ENCODE measurements around the gene C16orf95. TPM values are rescaled to one million over a fixed set of nuclear protein-coding genes. Genes with fewer than 3 reads are reported as not detected.

The C16orf95 gene
- total and polyA plus RNA-seq, 2 experiments from 2014 or later: 8.5 to 8.6 TPM

GRCh38 chr16:87316450-87316922 lies 706 bp downstream of the C16orf95 start:
- DNase-seq (ENCODE audit: low read depth in 1 of 2, low spot score in 1 of 2): no peak
- no peak for TF ChIP-seq CTCF (IDR thresholded peaks at IDR 0.05; ENCODE audit: low read depth, low read length)
- Histone ChIP-seq H3K4me1 (ENCODE audit: low read depth) (peaks cover 7% of the 10 kb centered on the region), H3K9me3 (ENCODE audit: low read depth) (no peaks in the 10 kb centered on the region), H3K36me3 (no peaks in the 10 kb centered on the region), H3K27me3 (no peaks in the 10 kb centered on the region), H3K27ac (peak overlapping the region; percentile 84), H3K4me3 (peak overlapping the region; percentile 79)

- no peak for DNase-seq (ENCODE audit: low read depth in 1 of 2, low spot score in 1 of 2)
- no peaks in the 10 kb centered on the region for H3K36me3 ChIP-seq
- TF ChIP-seq CTCF (IDR thresholded peaks at IDR 0.05; ENCODE audit: low read depth, low read length): no peak
- H3K4me3 ChIP-seq: no peak overlapping the region
- H3K4me1 ChIP-seq (ENCODE audit: low read depth): peaks cover 11% of the 10 kb centered on the region
- H3K27ac ChIP-seq: no peak overlapping the region
- H3K27me3 ChIP-seq: no peaks in the 10 kb centered on the region
- H3K9me3 ChIP-seq (ENCODE audit: low read depth): no peaks in the 10 kb centered on the region
Measured at GRCh38 chr16:87314990-87315420, 2.2 kb downstream of the C16orf95 start.

- Histone ChIP-seq H3K9me3 (ENCODE audit: low read depth) (no peaks in the 10 kb centered on the region), H3K36me3 (no peaks in the 10 kb centered on the region)
- TF ChIP-seq CTCF (IDR thresholded peaks at IDR 0.05; ENCODE audit: low read depth, low read length): no peak
Measured at GRCh38 chr16:87312008-87312407, 5.2 kb downstream of the C16orf95 start.

GRCh38 chr16:87311387-87311786 lies 5.8 kb downstream of the C16orf95 start:
- Histone ChIP-seq H3K9me3 (ENCODE audit: low read depth) (no peaks in the 10 kb centered on the region), H3K36me3 (no peaks in the 10 kb centered on the region), H3K27me3 (no peaks in the 10 kb centered on the region), H3K4me1 (ENCODE audit: low read depth) (peaks cover 4% of the 10 kb centered on the region), H3K27ac (no peak overlapping the region), H3K4me3 (no peak overlapping the region)
- DNase-seq (ENCODE audit: low read depth in 1 of 2, low spot score in 1 of 2): no peak
- TF ChIP-seq CTCF (IDR thresholded peaks at IDR 0.05; ENCODE audit: low read depth, low read length): no peak

More at GRCh38 chr16:87312008-87312407, 5.2 kb downstream of the C16orf95 start:
- no peak overlapping the region for H3K27ac ChIP-seq
- no peaks in the 10 kb centered on the region for H3K27me3 ChIP-seq
- H3K4me1 ChIP-seq (ENCODE audit: low read depth): peaks cover 4% of the 10 kb centered on the region
- DNase-seq (ENCODE audit: low read depth in 1 of 2, low spot score in 1 of 2): no peak
- no peak overlapping the region for H3K4me3 ChIP-seq

GRCh38 chr16:87310610-87311009 lies 6.6 kb downstream of the C16orf95 start:
- no peak for TF ChIP-seq CTCF (IDR thresholded peaks at IDR 0.05; ENCODE audit: low read depth, low read length)
- no peak for DNase-seq (ENCODE audit: low read depth in 1 of 2, low spot score in 1 of 2)
- Histone ChIP-seq H3K27me3 (no peaks in the 10 kb centered on the region), H3K4me1 (ENCODE audit: low read depth) (peaks cover 4% of the 10 kb centered on the region), H3K27ac (peak overlapping the region; percentile 60), H3K9me3 (ENCODE audit: low read depth) (no peaks in the 10 kb centered on the region), H3K36me3 (no peaks in the 10 kb centered on the region), H3K4me3 (no peak overlapping the region)

All from cardiac muscle cell (in vitro differentiated cells and primary cell).